Activated gamma-delta T cell (primary cell): ENCODE measurements around the gene OTOF.
"Not testable (repeated sequence)": the region's sequence is repeated elsewhere in the genome, so short reads cannot be mapped to it uniquely, and the experiment has no call there.

Experiments used
- DNase-seq: peaks from one replicate; lab custom pipeline; 2025; lab: John Stamatoyannopoulos, UW

OTOF gene

GRCh38 chr2:26479789-26480565 lies 2.1 kb upstream of the OTOF start:
- DNase-seq: no peak

GRCh38 chr2:26479131-26479788 lies 1.3 kb upstream of the OTOF start:
- DNase-seq: no peak

GRCh38 chr2:26478366-26478765 lies 442 bp upstream of the OTOF start:
- no peak for DNase-seq

- no peak for DNase-seq
Observed at GRCh38 chr2:26477126-26477910, 606 bp downstream of the OTOF start.

- no peak for DNase-seq
Observed at GRCh38 chr2:26475832-26476501, 2.0 kb downstream of the OTOF start.

GRCh38 chr2:26475037-26475436 lies 2.9 kb downstream of the OTOF start:
- no peak for DNase-seq

- DNase-seq: no peak
Observed at GRCh38 chr2:26474261-26474785, 3.6 kb downstream of the OTOF start.

GRCh38 chr2:26473796-26474195 lies 4.1 kb downstream of the OTOF start:
- no peak for DNase-seq

- no peak for DNase-seq
Observed at GRCh38 chr2:26472821-26473655, 4.9 kb downstream of the OTOF start.

GRCh38 chr2:26471766-26472706 lies 5.9 kb downstream of the OTOF start:
- no peak for DNase-seq

GRCh38 chr2:26471289-26471688 lies 6.6 kb downstream of the OTOF start:
- DNase-seq: no peak

GRCh38 chr2:26470601-26471260 lies 7.2 kb downstream of the OTOF start:
- no peak for DNase-seq

- DNase-seq: no peak
Observed at GRCh38 chr2:26469955-26470354, 8.0 kb downstream of the OTOF start.

- no peak for DNase-seq
Observed at GRCh38 chr2:26469092-26469710, 8.7 kb downstream of the OTOF start.

GRCh38 chr2:26468544-26468943 lies 9.4 kb downstream of the OTOF start:
- DNase-seq: not testable (repeated sequence)

GRCh38 chr2:26466662-26467310 lies 11.1 kb downstream of the OTOF start:
- no peak for DNase-seq

- DNase-seq: no peak
Observed at GRCh38 chr2:26465981-26466471, 11.9 kb downstream of the OTOF start.

GRCh38 chr2:26465266-26465925 lies 12.5 kb downstream of the OTOF start:
- no peak for DNase-seq
